GM21619 (cell line): ENCODE data around the gene DKKL1.
"Not testable (repeated sequence)": the region's sequence is repeated elsewhere in the genome, so short reads cannot be mapped to it uniquely, and the experiment has no call there.

Experiments used
- ATAC-seq: cut with Tn5 transposase; IDR thresholded peaks from one replicate; pipeline ENCODE4 v1.9.1; 2021; ENCODE audit not compliant: unreplicated experiment

Gene DKKL1

GRCh38 chr19:49363268-49364082 is at the start of gene DKKL1:
Gene DKKL1, plus strand, starts transcription at chr19:49363877. Its CDS starts 122 bp downstream, at chr19:49363999.
- ATAC-seq, result peak; percentile 58

DNA sequence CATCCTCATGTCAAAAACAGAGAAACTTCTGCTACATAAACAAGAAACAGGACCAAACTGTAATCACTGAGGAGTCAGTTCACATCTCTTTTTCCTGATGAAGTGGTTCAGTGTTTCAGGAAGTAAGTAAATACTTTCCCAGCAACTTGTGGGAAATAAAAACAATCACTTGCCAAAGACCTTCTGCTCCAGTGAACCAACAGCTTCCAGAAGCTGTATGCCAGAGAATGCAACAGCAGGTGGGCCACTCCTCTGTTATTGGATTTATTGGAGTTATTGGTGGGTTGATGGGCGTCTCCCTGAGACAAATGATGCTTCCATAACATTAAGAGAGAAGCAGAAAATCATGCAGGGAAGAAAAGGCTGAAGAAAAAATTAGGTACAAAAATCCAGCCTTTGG is 48.6 kb upstream of the DKKL1 start:
- ATAC-seq, result no peak

- ATAC-seq, result no peak
Measured at GRCh38 chr19:49316284-49316683, 47.4 kb upstream of the DKKL1 start.

GRCh38 chr19:49318296-49318695 is 45.4 kb upstream of the DKKL1 start:
- ATAC-seq, result no peak

DNA sequence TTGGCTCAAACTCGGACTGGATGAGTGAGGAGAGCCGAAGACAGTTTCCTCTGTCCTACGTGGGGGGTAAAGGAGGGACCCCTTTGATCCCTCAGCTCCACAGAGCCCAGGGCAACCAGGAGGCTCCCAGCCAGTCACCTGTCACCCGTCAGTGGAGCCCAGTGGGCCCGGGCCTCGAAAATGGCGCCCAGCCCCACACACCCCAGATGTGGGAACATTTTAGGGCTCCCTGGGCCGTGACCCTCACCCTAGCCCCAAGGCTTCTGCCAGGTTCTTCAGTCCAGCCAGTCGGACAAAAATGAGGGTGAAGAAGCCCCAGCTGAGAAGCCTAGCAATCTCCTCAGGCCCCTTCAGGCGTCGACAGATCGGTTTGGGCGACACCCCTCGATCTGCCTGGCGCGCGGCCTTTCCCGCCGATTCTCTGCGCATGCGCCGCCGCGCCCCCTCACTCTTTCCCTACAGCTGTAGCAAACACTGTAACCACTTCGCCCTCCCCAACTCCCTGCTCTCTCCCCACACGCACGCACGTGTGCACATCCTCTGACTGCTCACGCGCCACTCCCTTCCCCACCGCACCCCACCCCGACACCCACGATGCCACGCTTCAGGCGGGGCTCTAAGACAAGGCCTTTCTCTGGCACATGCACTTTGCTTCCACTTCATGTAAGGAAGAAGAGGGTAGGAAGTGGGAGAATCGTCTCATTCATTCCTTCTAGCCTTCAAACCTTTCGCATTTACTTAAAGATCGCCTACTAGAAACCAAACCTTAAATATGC is 38.7 kb upstream of the DKKL1 start, which contains the start of gene SLC6A16:
Gene SLC6A16, minus strand, starts transcription at position 391 of the 776 bp plus-strand sequence. CDS start 13,844 bp downstream, outside the sequence.
- no peak for ATAC-seq

- ATAC-seq, result not testable (repeated sequence)
Measured at GRCh38 chr19:49325756-49326155, 37.9 kb upstream of the DKKL1 start.

- no peak for ATAC-seq
Measured at GRCh38 chr19:49326165-49326704, 37.4 kb upstream of the DKKL1 start.

- ATAC-seq, result no peak
Measured at GRCh38 chr19:49327878-49328544, 35.7 kb upstream of the DKKL1 start.

DNA sequence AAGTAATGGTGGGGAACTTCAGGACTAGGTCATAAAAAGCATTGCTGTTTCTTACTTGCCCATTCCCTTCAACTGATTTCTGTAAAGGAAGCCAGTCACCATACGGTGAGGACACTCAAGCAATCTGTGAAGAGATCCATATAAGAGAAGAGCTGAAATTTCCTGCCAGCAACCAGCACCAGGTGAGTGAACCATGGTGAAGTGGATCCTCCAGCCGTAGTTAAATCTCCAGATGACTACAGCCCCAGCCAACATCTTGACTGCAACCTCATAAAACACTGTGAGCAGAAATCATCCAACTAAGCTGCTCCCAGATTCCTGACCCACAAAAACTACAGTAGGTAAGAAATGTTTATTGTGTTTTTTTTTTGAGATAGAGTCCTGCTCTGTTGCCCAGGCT is 34.9 kb upstream of the DKKL1 start:
- no peak for ATAC-seq

DNA sequence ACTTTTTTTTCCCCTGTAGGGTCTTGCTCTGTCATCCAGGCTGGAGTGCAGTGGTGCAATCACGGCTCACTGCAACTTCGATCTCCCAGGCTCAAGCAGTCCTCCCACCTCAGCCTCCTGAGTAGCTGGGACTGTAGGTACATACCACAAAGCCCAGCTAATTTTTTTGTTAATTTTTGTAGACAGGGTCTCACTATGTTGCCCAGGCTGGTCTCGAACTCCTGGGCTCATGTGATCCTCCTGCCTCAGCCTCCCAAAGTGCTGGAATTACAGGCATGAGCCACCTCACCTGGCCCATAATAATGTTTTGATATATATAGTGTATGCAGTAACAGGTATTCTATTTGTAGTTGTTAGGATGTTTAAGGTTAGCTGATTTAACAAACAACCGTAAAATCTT is 32.5 kb upstream of the DKKL1 start:
- not testable (repeated sequence) for ATAC-seq

- no peak for ATAC-seq
Measured at GRCh38 chr19:49331616-49332055, 32.0 kb upstream of the DKKL1 start.

DNA sequence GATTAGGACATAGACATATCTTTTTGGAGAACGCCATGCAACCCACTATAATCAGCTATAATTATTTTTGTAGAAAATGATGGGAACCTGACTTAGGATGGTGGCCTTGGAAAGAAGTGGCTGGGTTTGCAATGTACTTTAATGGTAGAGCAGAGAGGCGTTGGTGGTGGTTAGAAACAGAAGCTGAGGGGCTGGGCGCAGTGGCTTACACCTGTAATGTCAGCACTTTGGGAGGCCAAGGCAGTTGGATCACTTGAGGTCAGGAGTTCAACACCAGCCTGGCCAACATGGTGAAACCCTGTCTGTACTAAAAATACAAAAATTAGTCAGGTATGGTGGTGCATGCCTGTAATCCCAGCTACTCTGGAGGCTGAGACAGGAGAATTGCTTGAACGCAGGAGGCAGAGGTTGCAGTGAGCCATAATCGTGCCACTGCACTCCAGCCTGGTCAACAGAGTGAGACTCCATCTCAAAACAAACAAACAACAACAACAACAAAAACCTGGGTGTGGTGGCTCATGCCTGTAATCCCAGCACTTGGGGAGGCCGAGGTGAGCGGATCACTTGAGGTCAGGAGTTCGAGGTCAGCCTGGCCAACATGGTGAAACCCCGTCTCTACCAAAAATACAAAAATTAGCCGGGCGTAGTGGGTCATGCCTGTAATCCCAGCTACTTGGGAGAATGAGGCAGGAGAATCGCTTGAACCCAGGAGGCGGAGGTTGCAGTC is 30.8 kb upstream of the DKKL1 start:
- not testable (repeated sequence) for ATAC-seq

GRCh38 chr19:49333418-49333805 is 30.3 kb upstream of the DKKL1 start:
- no peak for ATAC-seq

DNA sequence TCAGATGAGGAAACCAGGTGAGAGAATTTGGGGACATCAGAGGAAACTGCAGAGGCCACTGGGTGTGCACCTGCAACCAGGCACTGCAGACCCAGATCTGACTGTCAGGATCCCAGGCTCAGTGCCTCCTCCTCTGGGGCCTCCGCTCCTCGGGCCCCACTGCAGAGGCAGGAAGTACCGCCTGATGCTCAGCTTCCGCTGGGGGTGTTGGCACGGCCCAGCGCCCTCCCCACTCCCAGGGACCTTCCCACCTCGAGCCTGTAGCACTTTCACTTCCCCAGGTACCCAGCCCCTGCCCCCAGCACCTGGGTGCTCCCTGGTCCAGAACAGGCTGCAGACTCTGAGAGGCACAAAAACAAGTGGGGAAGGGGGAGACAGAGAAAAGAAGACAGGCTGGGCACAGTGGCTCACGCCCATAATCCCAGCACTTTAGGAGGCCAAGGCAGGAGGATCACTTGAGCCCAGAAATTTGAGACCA is 29.8 kb upstream of the DKKL1 start:
- peak; percentile 31 for ATAC-seq

DNA sequence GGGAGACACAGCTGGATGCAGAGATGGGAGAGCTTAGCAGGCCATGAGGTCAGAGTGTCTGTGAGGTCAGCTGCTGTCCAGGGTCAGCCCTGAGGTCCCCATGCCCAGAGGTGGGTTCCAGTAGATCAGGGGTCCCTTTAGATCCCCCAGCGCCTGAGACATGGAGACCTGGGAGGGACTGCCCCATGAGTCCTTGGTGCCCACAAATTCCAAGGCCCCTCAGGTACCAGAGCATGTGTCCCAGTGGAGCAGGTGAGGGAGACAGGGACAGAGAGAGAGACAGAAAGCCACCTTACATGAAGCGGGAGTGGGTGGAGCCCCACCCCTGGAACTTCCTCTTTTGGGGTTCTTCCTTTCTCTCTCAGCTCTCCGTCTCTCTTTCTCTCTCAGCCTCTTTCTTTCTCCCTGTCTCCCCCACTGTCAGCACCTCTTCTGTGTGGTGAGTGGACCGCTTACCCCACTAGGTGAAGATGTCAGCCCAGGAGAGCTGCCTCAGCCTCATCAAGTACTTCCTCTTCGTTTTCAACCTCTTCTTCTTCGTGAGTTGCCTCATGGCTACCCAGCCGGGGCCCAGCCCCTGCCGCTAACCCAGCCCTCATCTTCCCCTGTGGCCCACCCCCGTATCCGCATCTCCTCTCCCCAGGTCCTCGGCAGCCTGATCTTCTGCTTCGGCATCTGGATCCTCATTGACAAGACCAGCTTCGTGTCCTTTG is 28.4 kb upstream of the DKKL1 start, which contains the start of gene CD37:
Gene CD37, plus strand, starts transcription at position 336 of the 713 bp plus-strand sequence. Its CDS starts 135 bp downstream, at position 471.
- ATAC-seq, result peak; percentile 27

GRCh38 chr19:49335784-49336481 is 27.7 kb upstream of the DKKL1 start:
- no peak for ATAC-seq

DNA sequence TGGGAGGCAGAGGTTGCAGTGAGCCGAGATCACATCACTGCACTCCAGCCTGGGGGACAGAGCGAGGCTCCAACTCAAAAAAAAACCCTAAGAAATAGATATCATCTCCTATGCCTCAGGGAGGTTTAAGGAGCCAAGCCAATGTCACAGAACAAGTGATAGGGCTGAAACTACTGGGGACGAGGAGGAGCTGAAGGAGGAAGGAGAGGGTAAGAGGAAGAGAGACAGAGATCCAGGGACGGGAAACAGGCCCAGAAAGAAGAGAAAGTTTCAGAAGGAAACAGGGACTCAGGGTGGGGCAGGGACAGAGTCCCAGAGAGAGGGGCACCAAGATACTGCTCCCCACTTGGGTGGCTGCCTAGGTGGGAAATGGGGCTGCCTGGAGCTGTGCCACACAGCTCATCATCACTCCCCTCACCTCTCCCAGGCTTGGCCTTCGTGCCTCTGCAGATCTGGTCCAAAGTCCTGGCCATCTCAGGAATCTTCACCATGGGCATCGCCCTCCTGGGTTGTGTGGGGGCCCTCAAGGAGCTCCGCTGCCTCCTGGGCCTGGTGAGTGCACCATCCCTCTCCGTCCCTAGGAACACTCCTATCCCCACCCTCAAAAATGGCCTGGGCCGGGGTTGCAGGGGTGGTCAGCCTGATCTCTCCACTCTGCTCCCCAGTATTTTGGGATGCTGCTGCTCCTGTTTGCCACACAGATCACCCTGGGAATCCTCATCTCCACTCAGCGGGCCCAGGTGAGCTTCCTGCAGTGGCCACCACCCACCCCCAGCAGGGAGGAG is 27.0 kb upstream of the DKKL1 start:
- ATAC-seq, result no peak
